Keratinocyte (primary cell): ENCODE results near the gene CMSS1. TPM values are rescaled to one million over a fixed set of nuclear protein-coding genes. Genes with fewer than 3 reads are reported as not detected.
A peak's percentile ranks its signal among the peaks of the same experiment; 100 is the strongest.

ENCODE experiments used
- DNase-seq: peaks from one replicate; pipeline ENCODE4 v3.0.0-alpha.2; 2011; ENCODE audit warnings: low read depth, missing footprints, low spot score
- FAIRE-seq: peaks from 2 replicates; lab custom pipeline; 2011; peaks lifted over from hg19 to GRCh38; lab: Jason Lieb, UNC
- H2AFZ ChIP-seq: 2 replicates; pipeline ENCODE4 v1.6.0; 2012; ENCODE audit warnings: low read length, control low read depth, inconsistent platforms; ENCODE audit not compliant: control insufficient read depth
- H3K27ac ChIP-seq: 2 replicates; pipeline ENCODE4 v1.5.1; 2011; ENCODE audit warnings: low read length; ENCODE audit not compliant: control insufficient read depth, insufficient read depth
- H3K27me3 ChIP-seq: 3 replicates; pipeline ENCODE4 v1.6.0; 2011; ENCODE audit warnings: low read length; ENCODE audit not compliant: control insufficient read depth, insufficient read depth; ENCODE audit errors: extremely low read depth
- H3K36me3 ChIP-seq, 2 experiments: 2 replicates in 1 of 2; 3 replicates in 1 of 2; pipeline ENCODE4 v1.5.1; 2011; ENCODE audit warnings: low read length in 2 of 2, mild to moderate bottlenecking in 1 of 2; ENCODE audit not compliant: control insufficient read depth in 2 of 2, insufficient read depth in 2 of 2; ENCODE audit errors: extremely low read depth in 1 of 2
- H3K4me1 ChIP-seq: 3 replicates; pipeline ENCODE4 v1.5.1; 2011; ENCODE audit warnings: low read length; ENCODE audit not compliant: control insufficient read depth, insufficient read depth; ENCODE audit errors: extremely low read depth
- H3K4me2 ChIP-seq: 3 replicates; pipeline ENCODE4 v1.6.0; 2011; ENCODE audit warnings: low read depth, low read length; ENCODE audit not compliant: control insufficient read depth, insufficient read depth; ENCODE audit errors: extremely low read depth
- H3K4me3 ChIP-seq, 3 experiments: fragments of 200-600 bp in 1 of 3; sonication (generic) in 1 of 3; 2 replicates in 2 of 3; 3 replicates in 1 of 3; pipeline ENCODE4 v1.5.1; 2011 to 2016; ENCODE audit warnings: low read length in 3 of 3, mild to moderate bottlenecking in 3 of 3, control low read depth in 2 of 3, inconsistent platforms in 1 of 3, low read depth in 1 of 3, mixed read lengths in 1 of 3, mixed run types in 1 of 3, moderate library complexity in 1 of 3; ENCODE audit not compliant: control insufficient read depth in 2 of 3, insufficient read depth in 2 of 3; ENCODE audit errors: extremely low read depth in 1 of 3
- H3K79me2 ChIP-seq: 2 replicates; pipeline ENCODE4 v1.6.0; 2012; ENCODE audit warnings: low read length; ENCODE audit not compliant: control insufficient read depth, insufficient read depth
- H3K9ac ChIP-seq: 3 replicates; pipeline ENCODE4 v1.6.0; 2011; ENCODE audit warnings: low read length; ENCODE audit not compliant: control insufficient read depth, insufficient read depth; ENCODE audit errors: extremely low read depth
- H3K9me1 ChIP-seq: 3 replicates; pipeline ENCODE4 v1.6.0; 2011; ENCODE audit warnings: low read length; ENCODE audit not compliant: control insufficient read depth, insufficient read depth; ENCODE audit errors: extremely low read depth
- H3K9me3 ChIP-seq: 2 replicates; pipeline ENCODE4 v1.5.1; 2012; ENCODE audit warnings: low read depth, low read length; ENCODE audit not compliant: control insufficient read depth
- H4K20me1 ChIP-seq: 3 replicates; pipeline ENCODE4 v1.6.0; 2011; ENCODE audit warnings: low read length; ENCODE audit not compliant: control insufficient read depth, insufficient read depth; ENCODE audit errors: extremely low read depth
- EZH2 ChIP-seq: IDR thresholded peaks from one replicate; pipeline ENCODE4 v1.6.1; 2012; ENCODE audit warnings: inconsistent platforms, mild to moderate bottlenecking, low read length, moderate library complexity
- dilution Hi-C: fragments of 300-500 bp; cut with MboI; formaldehyde crosslinking; loops from one replicate; pipeline ENCODE4 v1.7.0; 2020; ENCODE audit warnings: low sequenced_read_pairs; ENCODE audit not compliant: extremely low pct_ligation_motif_present
- polyA plus RNA-seq, 5 experiments: library from polyadenylated mRNA; depleted of rRNA in 3 of 5; stranded (reverse) in 3 of 5; stranded (forward) in 1 of 5; unstranded in 1 of 5; fragments of >200 nt; gene quantifications; 1 replicate in 1 of 5; 2 replicates in 3 of 5; 3 replicates in 1 of 5; pipeline versions ENCODE4 v1.2.1 to v1.2.3, GENCODE V29; 2011 to 2012; ENCODE audit warnings: missing spikeins in 2 of 5, low read depth in 1 of 5, low replicate concordance in 1 of 5
- TF ChIP-seq, protein P1 (sequence below), 3 experiments: IDR thresholded peaks in 1 of 3; conservative IDR thresholded peaks in 1 of 3; optimal IDR thresholded peaks in 1 of 3; 2 replicates in 2 of 3; 3 replicates in 1 of 3; pipeline versions ENCODE3 to v1.5.1; 2011; ENCODE audit warnings: low read length in 3 of 3, mild to moderate bottlenecking in 3 of 3, moderate library complexity in 2 of 3, control low read depth in 1 of 3, inconsistent platforms in 1 of 3; ENCODE audit not compliant: insufficient read depth in 2 of 3; ENCODE audit errors: extremely low read depth in 1 of 3

Gene CMSS1
- polyA plus RNA-seq, 1 donor (not counting 4 experiments of a cell fraction or from before 2014, with no cell fraction given), result 37.2 TPM

DNA sequence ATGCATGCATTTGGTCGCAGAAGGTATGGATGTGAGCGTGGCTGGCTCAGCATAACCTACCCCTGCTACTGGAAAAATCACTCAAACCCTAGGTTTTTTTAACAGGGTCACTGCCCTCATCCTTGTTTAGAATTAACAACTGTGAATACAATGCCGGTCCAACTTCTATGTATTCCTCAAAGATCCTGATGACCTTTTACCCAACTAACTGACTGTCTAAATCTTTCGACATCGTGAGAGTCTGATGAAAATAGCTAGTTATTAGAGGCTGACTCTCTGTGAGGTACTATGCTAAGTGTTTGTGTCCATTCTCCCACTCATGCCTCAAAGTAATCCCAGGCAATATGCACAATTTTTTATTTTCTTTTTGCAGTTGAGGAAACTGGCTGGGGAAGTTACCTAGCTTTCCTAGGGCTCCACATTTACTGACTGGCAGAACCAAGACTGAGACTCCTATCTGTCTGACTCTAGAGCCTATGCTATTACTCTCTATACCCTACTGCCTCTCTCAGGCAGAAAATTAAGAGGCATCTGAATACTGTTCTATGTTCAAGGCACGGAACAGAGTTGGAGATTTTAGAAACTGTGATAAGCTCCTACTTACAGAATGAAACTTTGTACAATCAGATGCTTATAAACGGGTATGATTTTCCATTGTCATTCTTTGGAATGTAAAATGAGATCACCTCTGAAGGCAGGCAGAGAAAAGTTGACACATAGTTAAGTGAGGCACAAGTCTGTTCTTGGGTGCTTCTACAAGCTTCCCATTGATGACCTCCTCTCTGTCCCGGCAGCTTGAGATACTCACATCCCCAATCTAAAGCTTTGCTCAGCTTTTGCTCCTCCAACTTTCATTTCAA, 240.3 kb downstream of the CMSS1 start:
- dilution Hi-C loops, result no loop called here
- Histone ChIP-seq H3K79me2 (no peaks in the 10 kb centered on the region), H2AFZ (no peak overlapping the region), H3K27ac (no peak overlapping the region), H3K9ac (no peak overlapping the region), H3K9me3 (no peaks in the 10 kb centered on the region), H3K27me3 (no peaks in the 10 kb centered on the region), H3K4me2 (no peak overlapping the region), H4K20me1 (no peaks in the 10 kb centered on the region), H3K36me3 (no peaks in the 10 kb centered on the region), H3K4me1 (no peaks in the 10 kb centered on the region), H3K4me3 (no peak overlapping the region), H3K9me1 (no peaks in the 10 kb centered on the region)
- DNase-seq (no peak), FAIRE-seq (peak; percentile 46)
- no peak for TF ChIP-seq EZH2

DNA sequence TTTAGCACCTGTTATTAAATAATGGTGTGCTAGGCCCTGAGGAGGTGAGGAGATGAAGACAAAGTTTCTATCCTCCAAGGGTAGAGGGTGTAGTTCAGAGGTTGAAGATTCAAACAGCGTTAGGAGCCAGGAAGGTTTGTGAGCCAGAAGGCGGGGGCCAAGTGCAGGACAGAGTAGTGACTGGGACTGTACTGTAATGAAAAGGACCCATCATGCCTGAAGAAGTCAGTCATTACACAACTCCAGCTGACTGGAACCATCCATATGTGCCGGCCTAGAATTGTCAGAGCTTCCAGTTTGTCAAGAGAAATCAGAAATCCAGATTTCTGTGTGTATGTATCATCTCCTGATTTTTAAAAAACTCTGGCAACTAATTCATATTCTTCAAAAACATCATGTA, 241.8 kb downstream of the CMSS1 start:
- no peaks in the 10 kb centered on the region for H3K9me1 ChIP-seq
- FAIRE-seq, result no peak
- no peaks in the 10 kb centered on the region for H3K79me2 ChIP-seq
- H3K4me3 ChIP-seq, result no peak overlapping the region
- H3K4me1 ChIP-seq, result no peaks in the 10 kb centered on the region
- no peaks in the 10 kb centered on the region for H3K27me3 ChIP-seq
- no peaks in the 10 kb centered on the region for H3K9me3 ChIP-seq
- no peak overlapping the region for H2AFZ ChIP-seq
- dilution Hi-C loops, result no loop called here
- no peak for TF ChIP-seq EZH2
- H3K4me2 ChIP-seq, result no peak overlapping the region
- H3K36me3 ChIP-seq, result no peaks in the 10 kb centered on the region
- H3K27ac ChIP-seq, result no peak overlapping the region
- no peak for DNase-seq
- H4K20me1 ChIP-seq, result no peaks in the 10 kb centered on the region
- no peak overlapping the region for H3K9ac ChIP-seq

DNA sequence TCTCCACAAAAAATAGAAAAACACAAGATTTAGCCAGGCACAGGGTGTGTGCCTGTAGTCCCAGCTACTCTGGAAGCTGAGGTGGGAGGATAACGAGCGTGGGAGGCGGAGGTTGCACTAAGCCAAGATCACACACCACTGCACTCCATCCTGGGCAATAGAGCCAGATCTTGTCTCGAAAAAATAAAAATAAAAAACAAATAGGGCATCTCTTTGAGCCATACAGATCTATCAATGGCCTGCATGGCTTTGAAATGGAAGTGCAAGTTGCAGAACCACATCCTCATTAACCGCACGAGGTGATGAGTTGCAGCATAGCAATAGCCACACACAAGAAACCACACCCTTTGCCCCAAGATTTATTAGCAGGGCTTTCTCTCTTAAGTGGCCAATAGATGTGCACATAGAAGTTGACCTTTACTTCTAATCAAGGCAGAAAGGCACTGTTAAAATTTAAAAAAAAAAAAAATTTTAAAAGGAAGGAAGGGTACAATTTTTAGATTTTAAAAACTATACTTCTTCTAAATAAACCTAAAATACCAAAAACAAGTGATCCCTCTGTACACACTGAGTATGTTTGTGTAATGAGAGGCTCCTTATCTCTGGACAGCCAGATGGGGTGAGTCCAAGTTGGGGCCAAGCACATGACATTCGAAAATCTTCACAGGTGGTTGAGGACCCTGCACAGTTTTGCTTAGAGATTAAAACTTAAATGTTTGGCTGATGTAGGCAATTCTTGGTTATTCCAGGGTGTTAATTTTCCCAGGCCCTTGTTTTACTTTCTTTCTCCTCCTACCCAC, 243.2 kb downstream of the CMSS1 start:
- Histone ChIP-seq H3K9me3 (no peaks in the 10 kb centered on the region), H3K4me2 (no peak overlapping the region), H3K79me2 (no peaks in the 10 kb centered on the region), H3K4me1 (no peaks in the 10 kb centered on the region), H2AFZ (no peak overlapping the region), H3K36me3 (no peaks in the 10 kb centered on the region), H3K27ac (no peak overlapping the region), H4K20me1 (no peaks in the 10 kb centered on the region), H3K9ac (no peak overlapping the region), H3K27me3 (no peaks in the 10 kb centered on the region), H3K4me3 (no peak overlapping the region), H3K9me1 (no peaks in the 10 kb centered on the region)
- TF ChIP-seq, protein P1, sequence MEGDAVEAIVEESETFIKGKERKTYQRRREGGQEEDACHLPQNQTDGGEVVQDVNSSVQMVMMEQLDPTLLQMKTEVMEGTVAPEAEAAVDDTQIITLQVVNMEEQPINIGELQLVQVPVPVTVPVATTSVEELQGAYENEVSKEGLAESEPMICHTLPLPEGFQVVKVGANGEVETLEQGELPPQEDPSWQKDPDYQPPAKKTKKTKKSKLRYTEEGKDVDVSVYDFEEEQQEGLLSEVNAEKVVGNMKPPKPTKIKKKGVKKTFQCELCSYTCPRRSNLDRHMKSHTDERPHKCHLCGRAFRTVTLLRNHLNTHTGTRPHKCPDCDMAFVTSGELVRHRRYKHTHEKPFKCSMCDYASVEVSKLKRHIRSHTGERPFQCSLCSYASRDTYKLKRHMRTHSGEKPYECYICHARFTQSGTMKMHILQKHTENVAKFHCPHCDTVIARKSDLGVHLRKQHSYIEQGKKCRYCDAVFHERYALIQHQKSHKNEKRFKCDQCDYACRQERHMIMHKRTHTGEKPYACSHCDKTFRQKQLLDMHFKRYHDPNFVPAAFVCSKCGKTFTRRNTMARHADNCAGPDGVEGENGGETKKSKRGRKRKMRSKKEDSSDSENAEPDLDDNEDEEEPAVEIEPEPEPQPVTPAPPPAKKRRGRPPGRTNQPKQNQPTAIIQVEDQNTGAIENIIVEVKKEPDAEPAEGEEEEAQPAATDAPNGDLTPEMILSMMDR (optimal IDR thresholded peaks at IDR 0.05 in 1 of 3, IDR thresholded peaks at IDR 0.05 in 1 of 3, conservative IDR thresholded peaks at IDR 0.05 in 1 of 3; ENCODE audit: extremely low read depth in 1 of 3, insufficient read depth in 2 of 3, low read length in 3 of 3), result no peak
- TF ChIP-seq EZH2, result no peak
- no peak for FAIRE-seq
- DNase-seq, result no peak
- dilution Hi-C loops, result no loop called here
